ENCODE data around the gene PDIA5. TPM values are rescaled to one million over a fixed set of nuclear protein-coding genes. Genes with fewer than 3 reads are reported as not detected.

The PDIA5 gene
- total RNA-seq, 1 donor from 2014 or later: 29.3 TPM

DNA sequence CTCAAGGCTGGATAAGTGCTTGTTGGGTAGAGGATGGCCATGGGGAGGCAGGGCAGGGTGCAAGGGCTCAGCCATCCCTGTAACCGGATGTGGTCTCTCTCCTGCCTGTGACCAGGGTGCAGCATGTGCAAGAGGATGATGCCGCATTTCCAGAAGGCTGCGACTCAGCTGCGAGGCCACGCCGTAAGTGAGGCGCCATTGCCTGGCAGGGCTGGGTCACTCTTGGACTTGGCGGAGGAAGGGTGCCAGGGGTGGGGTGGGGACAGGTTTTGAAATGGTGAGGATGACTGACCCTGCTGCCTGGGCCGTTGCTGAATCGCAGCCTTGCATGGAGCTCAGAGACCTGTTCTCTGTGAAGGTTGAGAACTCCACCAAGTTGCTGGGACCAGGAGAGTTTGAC, 49.3 kb downstream of the PDIA5 start:
- intact Hi-C loops (cut with DNase I): no loop called here
- H3K4me1 ChIP-seq: no peaks in the 10 kb centered on the region
- DNase-seq (no peak), ATAC-seq (no peak)
- H3K27me3 ChIP-seq (ENCODE audit: low read depth): no peaks in the 10 kb centered on the region
- peaks cover 68% of the 10 kb centered on the region for H3K36me3 ChIP-seq
- H3K27ac ChIP-seq: no peak overlapping the region
- TF ChIP-seq, protein P1, sequence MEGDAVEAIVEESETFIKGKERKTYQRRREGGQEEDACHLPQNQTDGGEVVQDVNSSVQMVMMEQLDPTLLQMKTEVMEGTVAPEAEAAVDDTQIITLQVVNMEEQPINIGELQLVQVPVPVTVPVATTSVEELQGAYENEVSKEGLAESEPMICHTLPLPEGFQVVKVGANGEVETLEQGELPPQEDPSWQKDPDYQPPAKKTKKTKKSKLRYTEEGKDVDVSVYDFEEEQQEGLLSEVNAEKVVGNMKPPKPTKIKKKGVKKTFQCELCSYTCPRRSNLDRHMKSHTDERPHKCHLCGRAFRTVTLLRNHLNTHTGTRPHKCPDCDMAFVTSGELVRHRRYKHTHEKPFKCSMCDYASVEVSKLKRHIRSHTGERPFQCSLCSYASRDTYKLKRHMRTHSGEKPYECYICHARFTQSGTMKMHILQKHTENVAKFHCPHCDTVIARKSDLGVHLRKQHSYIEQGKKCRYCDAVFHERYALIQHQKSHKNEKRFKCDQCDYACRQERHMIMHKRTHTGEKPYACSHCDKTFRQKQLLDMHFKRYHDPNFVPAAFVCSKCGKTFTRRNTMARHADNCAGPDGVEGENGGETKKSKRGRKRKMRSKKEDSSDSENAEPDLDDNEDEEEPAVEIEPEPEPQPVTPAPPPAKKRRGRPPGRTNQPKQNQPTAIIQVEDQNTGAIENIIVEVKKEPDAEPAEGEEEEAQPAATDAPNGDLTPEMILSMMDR (IDR thresholded peaks at IDR 0.05): no peak
- no peak overlapping the region for H3K4me3 ChIP-seq
- no peaks in the 10 kb centered on the region for H3K9me3 ChIP-seq

DNA sequence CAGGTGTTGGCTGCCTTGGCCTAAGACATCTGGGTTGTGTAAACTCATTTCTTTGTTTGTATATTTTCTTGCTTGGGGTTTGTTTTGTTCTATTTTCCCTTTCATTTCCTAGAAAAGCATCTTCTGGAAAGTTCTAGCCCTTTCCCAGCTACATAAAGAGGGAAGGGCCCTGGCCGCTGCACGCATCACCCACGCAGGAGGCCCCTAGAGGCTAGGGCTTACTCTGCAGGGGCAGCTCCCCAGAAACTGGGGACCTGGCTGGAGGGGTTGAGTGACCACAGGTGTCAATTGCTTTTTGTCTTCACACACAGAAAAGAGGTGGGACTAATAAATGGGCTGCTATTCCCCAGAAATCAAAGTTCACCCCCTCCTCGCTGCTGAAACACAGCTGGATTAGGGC, 52.6 kb downstream of the PDIA5 start:
- no peaks in the 10 kb centered on the region for H3K27me3 ChIP-seq (ENCODE audit: low read depth)
- no peaks in the 10 kb centered on the region for H3K9me3 ChIP-seq
- H3K27ac ChIP-seq: no peak overlapping the region
- TF ChIP-seq, protein P1 (IDR thresholded peaks at IDR 0.05): no peak
- no peak overlapping the region for H3K4me3 ChIP-seq
- H3K36me3 ChIP-seq: peaks cover 70% of the 10 kb centered on the region
- ATAC-seq: peak in 1 of 2 donors; percentile 36
- no peaks in the 10 kb centered on the region for H3K4me1 ChIP-seq
- DNase-seq: no peak
- intact Hi-C loops (cut with DNase I): no loop called here

DNA sequence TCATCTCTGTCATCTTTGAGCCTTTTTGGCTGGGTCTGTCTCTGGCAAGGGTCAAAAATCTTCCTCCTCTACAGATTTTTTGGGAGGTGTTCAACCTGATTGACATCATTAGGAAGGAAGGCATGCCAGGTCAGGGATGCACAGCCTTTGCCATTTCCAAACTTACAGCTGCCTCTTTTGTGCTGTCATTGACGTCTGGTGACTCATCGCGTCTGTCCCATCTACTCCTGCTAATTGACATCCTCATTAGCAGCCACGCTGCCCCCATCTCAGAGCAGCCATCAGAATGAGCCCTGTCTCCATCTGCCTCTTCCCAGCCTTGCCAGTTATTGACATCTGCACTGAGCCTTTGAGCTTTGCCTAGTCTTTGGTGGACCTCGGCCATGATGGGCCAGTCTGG, 53.0 kb downstream of the PDIA5 start:
- DNase-seq (no peak), ATAC-seq (peak; percentile 5 to 55)
- no peak overlapping the region for H3K27ac ChIP-seq
- no peaks in the 10 kb centered on the region for H3K4me1 ChIP-seq
- no peaks in the 10 kb centered on the region for H3K27me3 ChIP-seq (ENCODE audit: low read depth)
- TF ChIP-seq, protein P1 (IDR thresholded peaks at IDR 0.05): no peak
- H3K4me3 ChIP-seq: no peak overlapping the region
- peaks cover 74% of the 10 kb centered on the region for H3K36me3 ChIP-seq
- H3K9me3 ChIP-seq: no peaks in the 10 kb centered on the region
- intact Hi-C loops (cut with DNase I): no loop called here

DNA sequence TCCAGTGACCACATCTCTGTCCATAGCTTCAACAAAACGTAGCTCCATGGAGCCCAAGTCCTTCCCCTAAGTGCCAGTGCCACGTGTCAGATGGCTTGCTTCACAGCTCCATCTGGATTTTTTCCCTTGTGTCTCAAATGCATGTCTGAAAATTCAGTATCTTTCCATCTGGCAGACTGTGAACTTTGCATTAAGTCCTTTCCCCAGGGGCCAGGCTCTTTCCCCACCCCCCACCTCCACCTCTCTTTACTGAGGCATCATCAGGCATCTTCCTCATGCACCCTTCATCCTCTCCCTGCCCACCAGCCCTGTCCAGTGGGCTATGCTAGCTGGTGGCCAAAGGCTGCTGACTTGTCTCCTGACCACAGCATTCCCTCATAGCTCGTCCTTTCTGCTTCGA, 53.7 kb downstream of the PDIA5 start:
- Histone ChIP-seq H3K36me3 (peaks cover 74% of the 10 kb centered on the region), H3K4me3 (no peak overlapping the region), H3K4me1 (no peaks in the 10 kb centered on the region), H3K27me3 (ENCODE audit: low read depth) (no peaks in the 10 kb centered on the region), H3K9me3 (no peaks in the 10 kb centered on the region), H3K27ac (no peak overlapping the region)
- ATAC-seq (no peak), DNase-seq (no peak)
- intact Hi-C loops (cut with DNase I): no loop called here
- TF ChIP-seq, protein P1 (IDR thresholded peaks at IDR 0.05): no peak

DNA sequence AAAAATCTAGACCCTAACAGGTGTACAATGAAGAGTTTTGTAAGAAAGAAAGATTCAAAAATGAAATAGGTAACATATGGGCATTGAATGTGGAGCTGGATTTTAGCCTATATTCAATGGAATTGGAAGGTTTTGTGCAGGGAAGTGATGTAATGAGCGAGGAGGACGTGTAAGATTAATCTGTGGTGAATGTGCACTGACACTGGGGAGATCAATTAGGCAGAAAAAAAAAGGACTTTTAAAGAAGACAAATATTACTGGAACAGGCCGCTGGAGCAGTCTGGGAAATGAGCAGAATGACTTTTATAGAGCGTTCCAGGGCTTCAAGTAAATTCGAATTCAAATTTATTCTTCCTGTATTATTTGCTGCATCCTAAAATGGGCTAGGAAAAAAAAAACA, 55.2 kb downstream of the PDIA5 start:
- H3K36me3 ChIP-seq: peaks cover 70% of the 10 kb centered on the region
- H3K27me3 ChIP-seq (ENCODE audit: low read depth): no peaks in the 10 kb centered on the region
- no peaks in the 10 kb centered on the region for H3K4me1 ChIP-seq
- H3K4me3 ChIP-seq: no peak overlapping the region
- intact Hi-C loops (cut with DNase I): no loop called here
- TF ChIP-seq, protein P1 (IDR thresholded peaks at IDR 0.05): no peak
- no peak for ATAC-seq
- no peak for DNase-seq
- no peaks in the 10 kb centered on the region for H3K9me3 ChIP-seq
- no peak overlapping the region for H3K27ac ChIP-seq
